ENCODE data around the gene GZMA.

The GZMA gene

DNA sequence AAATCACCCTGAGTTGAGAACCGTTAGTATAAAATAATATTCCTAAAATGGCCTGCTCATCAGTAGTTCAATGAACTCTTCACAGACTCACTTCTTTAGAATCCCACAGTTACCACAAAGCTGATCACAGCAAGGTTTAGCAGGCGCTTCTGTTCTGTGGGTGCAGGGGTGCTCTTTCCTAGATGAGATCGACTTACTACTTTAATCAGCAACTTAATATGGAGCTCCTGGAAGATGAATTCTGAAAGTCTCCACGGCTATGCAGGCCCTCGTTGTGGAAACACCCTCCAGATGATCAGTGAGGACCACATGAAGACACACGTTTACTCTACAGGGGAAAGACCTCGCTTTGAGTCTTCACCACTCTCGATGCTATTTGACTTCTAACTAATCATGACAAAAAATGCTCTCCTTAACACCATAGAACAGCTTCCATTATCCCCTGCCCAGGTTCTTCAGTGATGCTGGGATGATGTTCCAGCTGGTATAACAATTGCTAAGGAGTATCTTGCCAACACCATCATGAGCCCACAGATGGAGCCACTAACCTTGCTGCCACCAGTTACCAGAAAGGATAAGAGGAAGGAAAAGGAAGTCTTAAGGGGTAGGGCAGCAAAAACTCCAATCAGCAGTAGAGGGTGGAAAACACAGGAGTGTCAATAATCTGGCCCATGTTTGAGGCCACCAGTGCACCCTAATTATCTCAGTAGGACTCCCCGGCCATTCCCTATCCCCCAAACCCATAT is 39.7 kb downstream of the GZMA start:
- TF ChIP-seq, protein P1, sequence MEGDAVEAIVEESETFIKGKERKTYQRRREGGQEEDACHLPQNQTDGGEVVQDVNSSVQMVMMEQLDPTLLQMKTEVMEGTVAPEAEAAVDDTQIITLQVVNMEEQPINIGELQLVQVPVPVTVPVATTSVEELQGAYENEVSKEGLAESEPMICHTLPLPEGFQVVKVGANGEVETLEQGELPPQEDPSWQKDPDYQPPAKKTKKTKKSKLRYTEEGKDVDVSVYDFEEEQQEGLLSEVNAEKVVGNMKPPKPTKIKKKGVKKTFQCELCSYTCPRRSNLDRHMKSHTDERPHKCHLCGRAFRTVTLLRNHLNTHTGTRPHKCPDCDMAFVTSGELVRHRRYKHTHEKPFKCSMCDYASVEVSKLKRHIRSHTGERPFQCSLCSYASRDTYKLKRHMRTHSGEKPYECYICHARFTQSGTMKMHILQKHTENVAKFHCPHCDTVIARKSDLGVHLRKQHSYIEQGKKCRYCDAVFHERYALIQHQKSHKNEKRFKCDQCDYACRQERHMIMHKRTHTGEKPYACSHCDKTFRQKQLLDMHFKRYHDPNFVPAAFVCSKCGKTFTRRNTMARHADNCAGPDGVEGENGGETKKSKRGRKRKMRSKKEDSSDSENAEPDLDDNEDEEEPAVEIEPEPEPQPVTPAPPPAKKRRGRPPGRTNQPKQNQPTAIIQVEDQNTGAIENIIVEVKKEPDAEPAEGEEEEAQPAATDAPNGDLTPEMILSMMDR (IDR thresholded peaks at IDR 0.05): no peak
- Histone ChIP-seq H3K27ac (no peak overlapping the region), H3K4me3 (ENCODE audit: low read depth in 1 of 2, low read length in 1 of 2) (no peak overlapping the region), H3K36me3 (no peaks in the 10 kb centered on the region), H3K27me3 (peaks cover 13% of the 10 kb centered on the region), H3K9me3 (no peaks in the 10 kb centered on the region), H3K4me1 (ENCODE audit: control insufficient read depth in 1 of 2, insufficient read depth in 1 of 2, low read depth in 1 of 2, low read length in 1 of 2) (no peaks in the 10 kb centered on the region)

DNA sequence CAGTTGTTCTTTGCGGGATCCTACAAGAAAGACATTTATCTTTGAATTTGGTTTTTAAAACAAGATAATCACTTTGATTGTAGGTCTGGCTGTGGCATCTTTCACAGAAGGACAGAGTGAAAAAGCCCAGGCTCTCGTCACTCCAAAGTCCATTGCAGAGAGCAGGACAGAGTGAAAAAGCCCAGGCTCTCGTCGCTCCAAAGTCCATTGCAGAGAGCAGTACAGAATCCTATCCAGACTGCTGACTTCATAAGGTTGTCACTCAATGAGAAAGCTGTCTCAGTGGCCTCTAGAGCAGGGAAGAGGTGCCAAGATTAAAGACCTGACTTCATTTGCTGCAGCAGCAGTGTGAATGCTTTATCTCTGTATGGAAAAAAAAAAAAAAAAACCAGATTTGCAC is 41.2 kb downstream of the GZMA start:
- H3K4me1 ChIP-seq (ENCODE audit: control insufficient read depth in 1 of 2, insufficient read depth in 1 of 2, low read depth in 1 of 2, low read length in 1 of 2): no peaks in the 10 kb centered on the region
- no peaks in the 10 kb centered on the region for H3K36me3 ChIP-seq
- peaks cover 18% of the 10 kb centered on the region for H3K27me3 ChIP-seq
- no peak overlapping the region for H3K4me3 ChIP-seq (ENCODE audit: low read depth in 1 of 2, low read length in 1 of 2)
- TF ChIP-seq, protein P1 (IDR thresholded peaks at IDR 0.05): no peak
- H3K9me3 ChIP-seq: no peaks in the 10 kb centered on the region
- no peak overlapping the region for H3K27ac ChIP-seq

DNA sequence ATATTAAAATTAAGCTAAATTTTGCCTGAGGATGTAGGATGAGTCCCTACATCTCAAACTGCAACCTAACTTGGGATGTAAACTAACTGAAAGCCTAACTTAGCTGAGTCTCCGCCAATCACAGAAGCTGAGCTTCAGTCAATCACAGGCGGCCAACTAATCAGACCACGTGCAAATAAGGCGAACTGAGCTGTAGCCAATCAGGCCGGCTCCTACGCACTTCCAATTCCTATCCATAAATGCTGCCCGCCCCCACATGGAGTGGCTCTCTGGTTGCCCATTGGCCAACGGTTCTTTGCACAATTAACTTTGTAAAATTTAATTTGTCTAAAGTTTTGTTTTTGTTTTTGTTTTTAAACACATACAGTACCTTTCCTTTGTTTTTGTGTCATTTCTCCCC is 43.6 kb downstream of the GZMA start:
- no peaks in the 10 kb centered on the region for H3K36me3 ChIP-seq
- H3K9me3 ChIP-seq: no peaks in the 10 kb centered on the region
- H3K4me3 ChIP-seq (ENCODE audit: low read depth in 1 of 2, low read length in 1 of 2): no peak overlapping the region
- TF ChIP-seq, protein P1 (IDR thresholded peaks at IDR 0.05): no peak
- no peaks in the 10 kb centered on the region for H3K4me1 ChIP-seq (ENCODE audit: control insufficient read depth in 1 of 2, insufficient read depth in 1 of 2, low read depth in 1 of 2, low read length in 1 of 2)
- no peak overlapping the region for H3K27ac ChIP-seq
- H3K27me3 ChIP-seq: peaks cover 22% of the 10 kb centered on the region

DNA sequence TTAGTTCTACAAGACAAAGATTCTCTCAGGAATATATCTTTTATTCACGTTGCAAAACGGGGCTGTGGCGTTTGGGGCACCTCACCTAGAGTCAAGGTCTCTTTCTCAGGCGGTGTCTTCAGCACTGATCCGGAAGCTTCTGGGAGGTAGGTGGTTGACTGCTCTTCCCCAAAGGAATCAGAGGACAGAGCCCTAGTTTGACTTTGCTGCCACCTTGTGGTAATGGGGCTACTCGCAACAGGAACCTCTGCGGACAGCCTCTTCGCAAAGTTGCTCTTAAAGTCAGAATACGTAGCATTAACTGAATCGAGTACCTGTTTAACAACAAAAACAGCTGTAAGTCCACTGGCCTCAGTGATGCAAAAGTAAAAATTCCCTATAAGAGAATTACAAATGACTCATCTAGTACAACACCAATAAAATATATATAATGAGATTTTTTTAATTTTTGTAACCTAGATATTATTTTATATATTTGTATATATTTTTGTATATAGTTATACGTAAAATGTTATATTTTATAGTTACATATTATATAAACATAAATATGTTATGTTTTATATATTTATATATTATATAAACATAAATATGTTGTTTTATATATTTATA is 44.2 kb downstream of the GZMA start:
- Histone ChIP-seq H3K9me3 (no peaks in the 10 kb centered on the region), H3K36me3 (no peaks in the 10 kb centered on the region), H3K4me1 (ENCODE audit: control insufficient read depth in 1 of 2, insufficient read depth in 1 of 2, low read depth in 1 of 2, low read length in 1 of 2) (no peaks in the 10 kb centered on the region), H3K27ac (no peak overlapping the region), H3K27me3 (peaks cover 22% of the 10 kb centered on the region), H3K4me3 (ENCODE audit: low read depth in 1 of 2, low read length in 1 of 2) (no peak overlapping the region)
- TF ChIP-seq, protein P1 (IDR thresholded peaks at IDR 0.05): peak; percentile 70

DNA sequence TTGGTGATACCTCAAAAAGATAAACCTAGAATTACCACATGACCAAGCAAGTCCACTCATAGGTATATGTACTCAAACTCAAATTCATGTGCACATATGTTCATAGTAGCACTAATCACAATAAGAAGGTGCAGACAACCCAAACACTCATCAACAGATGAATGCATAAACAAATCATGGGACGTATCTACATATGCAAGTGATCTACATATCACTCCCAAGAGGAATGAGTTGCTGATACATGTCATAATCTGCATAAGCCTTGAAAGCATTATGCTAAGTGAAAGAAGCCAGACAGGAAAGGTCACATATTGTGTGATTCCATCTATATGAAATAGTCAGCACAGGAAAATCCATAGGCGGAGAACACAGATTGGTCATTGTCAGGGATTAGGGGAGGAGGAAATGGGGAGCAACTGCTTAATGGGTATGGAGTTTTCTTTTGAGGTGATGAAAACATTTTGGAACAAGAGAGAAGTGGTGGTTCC is 46.9 kb downstream of the GZMA start:
- H3K36me3 ChIP-seq: no peaks in the 10 kb centered on the region
- H3K4me1 ChIP-seq (ENCODE audit: control insufficient read depth in 1 of 2, insufficient read depth in 1 of 2, low read depth in 1 of 2, low read length in 1 of 2): no peaks in the 10 kb centered on the region
- TF ChIP-seq, protein P1 (IDR thresholded peaks at IDR 0.05): no peak
- H3K4me3 ChIP-seq (ENCODE audit: low read depth in 1 of 2, low read length in 1 of 2): no peak overlapping the region
- no peaks in the 10 kb centered on the region for H3K9me3 ChIP-seq
- no peak overlapping the region for H3K27ac ChIP-seq
- peaks cover 21% of the 10 kb centered on the region for H3K27me3 ChIP-seq

Data from neutrophil (primary cell).